GM23248 (cell line): Measurements from ENCODE around the gene PTPRZ1.

Experiments
- EZH2 ChIP-seq: fragments of 200-600 bp; sonication (generic); IDR thresholded peaks from 2 replicates; pipeline ENCODE4 v1.6.1; 2018; ENCODE audit warnings: antibody characterized with exemption, mild to moderate bottlenecking; ENCODE audit not compliant: insufficient read depth, poor library complexity, severe bottlenecking
- EZH2phosphoT487 ChIP-seq: fragments of 200-600 bp; sonication (generic); IDR thresholded peaks from 2 replicates; pipeline ENCODE4 v1.6.1; 2018; ENCODE audit warnings: antibody characterized with exemption, moderate library complexity, mild to moderate bottlenecking, low read depth; ENCODE audit not compliant: insufficient read depth

DNA sequence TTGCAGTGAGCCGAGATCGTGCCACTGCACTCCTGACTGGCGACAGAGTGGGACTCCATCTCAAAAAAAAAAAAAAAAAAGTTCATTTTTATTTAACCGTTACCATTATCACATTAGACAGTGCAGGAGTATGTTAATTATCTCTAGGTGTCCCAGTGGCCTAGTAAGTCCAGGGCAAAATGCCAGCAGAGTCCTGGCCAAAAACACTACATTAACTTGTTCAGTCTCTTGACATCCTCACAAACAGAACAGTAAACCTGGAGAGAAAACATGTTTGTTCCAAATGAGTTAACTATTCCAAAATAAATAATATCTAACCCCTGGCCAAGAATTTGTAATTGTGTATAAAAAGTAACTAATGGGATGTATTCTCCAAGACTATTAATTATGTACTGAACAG, 43.2 kb downstream of the PTPRZ1 start:
- no peak for TF ChIP-seq EZH2
- no peak for TF ChIP-seq EZH2phosphoT487
